ENCODE measurements around the gene TP53RK. TPM values are rescaled to one million over a fixed set of nuclear protein-coding genes. Genes with fewer than 3 reads are reported as not detected.

The TP53RK gene
- total RNA-seq, 1 donor from 2014 or later = 13.6 TPM

- no peak for DNase-seq (ENCODE audit: extremely low spot score, unreplicated experiment)
- Mint-ChIP-seq H3K36me3 (ENCODE audit: unreplicated experiment) (no peaks in the 10 kb centered on the region), H3K4me1 (ENCODE audit: unreplicated experiment) (no peaks in the 10 kb centered on the region), H3K27me3 (ENCODE audit: unreplicated experiment) (peaks cover 21% of the 10 kb centered on the region), H3K27ac (ENCODE audit: unreplicated experiment) (no peak overlapping the region), H3K9me3 (ENCODE audit: unreplicated experiment) (no peaks in the 10 kb centered on the region), H3K4me3 (ENCODE audit: unreplicated experiment) (no peak overlapping the region)
- TF ChIP-seq CTCF (IDR thresholded peaks at IDR 0.05) = peak; percentile 63
These were observed 10.6 kb upstream of the TP53RK start for GRCh38 chr20:46699651-46700359.

- TF ChIP-seq CTCF (IDR thresholded peaks at IDR 0.05) = no peak
- no peaks in the 10 kb centered on the region for H3K9me3 Mint-ChIP-seq (ENCODE audit: unreplicated experiment)
- DNase-seq (ENCODE audit: extremely low spot score, unreplicated experiment) = no peak
- H3K36me3 Mint-ChIP-seq (ENCODE audit: unreplicated experiment) = no peaks in the 10 kb centered on the region
- H3K27ac Mint-ChIP-seq (ENCODE audit: unreplicated experiment) = no peak overlapping the region
- H3K4me1 Mint-ChIP-seq (ENCODE audit: unreplicated experiment) = no peaks in the 10 kb centered on the region
- no peak overlapping the region for H3K4me3 Mint-ChIP-seq (ENCODE audit: unreplicated experiment)
- H3K27me3 Mint-ChIP-seq (ENCODE audit: unreplicated experiment) = peaks cover 14% of the 10 kb centered on the region
These were observed 9.5 kb upstream of the TP53RK start for GRCh38 chr20:46698788-46699187.

GRCh38 chr20:46696791-46697279 lies 7.6 kb upstream of the TP53RK start:
- Mint-ChIP-seq H3K27ac (ENCODE audit: unreplicated experiment) (no peak overlapping the region), H3K4me1 (ENCODE audit: unreplicated experiment) (no peaks in the 10 kb centered on the region), H3K9me3 (ENCODE audit: unreplicated experiment) (no peaks in the 10 kb centered on the region), H3K36me3 (ENCODE audit: unreplicated experiment) (no peaks in the 10 kb centered on the region), H3K27me3 (ENCODE audit: unreplicated experiment) (peaks cover 14% of the 10 kb centered on the region), H3K4me3 (ENCODE audit: unreplicated experiment) (no peak overlapping the region)
- no peak for DNase-seq (ENCODE audit: extremely low spot score, unreplicated experiment)
- no peak for TF ChIP-seq CTCF (IDR thresholded peaks at IDR 0.05)

GRCh38 chr20:46695892-46696291 lies 6.6 kb upstream of the TP53RK start:
- H3K36me3 Mint-ChIP-seq (ENCODE audit: unreplicated experiment) = no peaks in the 10 kb centered on the region
- peaks cover 3% of the 10 kb centered on the region for H3K9me3 Mint-ChIP-seq (ENCODE audit: unreplicated experiment)
- TF ChIP-seq CTCF (IDR thresholded peaks at IDR 0.05) = no peak
- peaks cover 10% of the 10 kb centered on the region for H3K27me3 Mint-ChIP-seq (ENCODE audit: unreplicated experiment)
- no peaks in the 10 kb centered on the region for H3K4me1 Mint-ChIP-seq (ENCODE audit: unreplicated experiment)
- no peak for DNase-seq (ENCODE audit: extremely low spot score, unreplicated experiment)
- no peak overlapping the region for H3K4me3 Mint-ChIP-seq (ENCODE audit: unreplicated experiment)
- peak overlapping the region; percentile 19 for H3K27ac Mint-ChIP-seq (ENCODE audit: unreplicated experiment)

- Mint-ChIP-seq H3K27ac (ENCODE audit: unreplicated experiment) (no peak overlapping the region), H3K4me3 (ENCODE audit: unreplicated experiment) (no peak overlapping the region), H3K4me1 (ENCODE audit: unreplicated experiment) (peaks cover 5% of the 10 kb centered on the region)
These were observed 5.2 kb upstream of the TP53RK start for GRCh38 chr20:46694484-46694883.

More at GRCh38 chr20:46694484-46694883, 5.2 kb upstream of the TP53RK start:
- Mint-ChIP-seq H3K9me3 (ENCODE audit: unreplicated experiment) (peaks cover 3% of the 10 kb centered on the region), H3K36me3 (ENCODE audit: unreplicated experiment) (no peaks in the 10 kb centered on the region), H3K27me3 (ENCODE audit: unreplicated experiment) (no peaks in the 10 kb centered on the region)
- DNase-seq (ENCODE audit: extremely low spot score, unreplicated experiment) = no peak
- no peak for TF ChIP-seq CTCF (IDR thresholded peaks at IDR 0.05)

Measured in osteocyte (in vitro differentiated cells).